ENCODE results near the gene HGS. TPM values are rescaled to one million over a fixed set of nuclear protein-coding genes. Genes with fewer than 3 reads are reported as not detected.
A peak's percentile ranks its signal among the peaks of the same experiment; 100 is the strongest.

Gene HGS
- total RNA-seq, 1 donor from 2014 or later = 46.2 TPM

DNA sequence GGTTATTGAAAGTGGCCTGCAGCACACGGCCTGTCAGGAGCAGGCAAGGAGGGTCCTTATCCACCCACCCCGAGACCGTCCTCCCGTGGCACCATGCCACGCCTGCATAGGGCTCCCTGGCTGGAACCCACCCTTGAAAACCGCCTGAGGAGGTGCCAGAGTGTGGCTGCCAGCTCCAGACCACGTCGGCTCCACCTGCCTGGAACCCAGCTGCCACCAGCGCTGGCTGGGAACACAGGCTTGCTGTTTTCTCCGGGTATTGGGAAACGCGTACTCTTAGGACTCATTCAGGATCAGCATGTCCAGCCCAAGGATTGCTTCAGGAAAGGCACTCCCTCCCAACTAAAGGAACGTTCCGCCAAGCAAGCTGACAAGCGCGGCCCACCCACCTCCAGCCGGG is 6.9 kb upstream of the HGS start:
- DNase-seq (ENCODE audit: low spot score) = no peak
- Histone ChIP-seq H3K27me3 (no peaks in the 10 kb centered on the region), H3K36me3 (no peaks in the 10 kb centered on the region), H4K20me1 (ENCODE audit: low read depth) (peaks cover 10% of the 10 kb centered on the region), H2AFZ (replicated peaks) (no peak overlapping the region), H3K4me2 (no peak overlapping the region), H3K4me3 (no peak overlapping the region), H3K27ac (no peak overlapping the region), H3K79me2 (ENCODE audit: low read depth) (peaks cover 7% of the 10 kb centered on the region), H3F3A (ENCODE audit: low read depth) (peaks cover 30% of the 10 kb centered on the region), H3K9me3 (ENCODE audit: low read depth) (no peaks in the 10 kb centered on the region), H3K9ac (no peak overlapping the region), H3K4me1 (no peaks in the 10 kb centered on the region)
- H3K27ac Mint-ChIP-seq = no peak overlapping the region
- no peaks in the 10 kb centered on the region for H3K27me3 Mint-ChIP-seq (ENCODE audit: insufficient read depth, low read depth)
- no peak overlapping the region for H3K4me3 Mint-ChIP-seq
- no peak for TF ChIP-seq EZH2phosphoT487 (IDR thresholded peaks at IDR 0.05)
- TF ChIP-seq, protein P1, sequence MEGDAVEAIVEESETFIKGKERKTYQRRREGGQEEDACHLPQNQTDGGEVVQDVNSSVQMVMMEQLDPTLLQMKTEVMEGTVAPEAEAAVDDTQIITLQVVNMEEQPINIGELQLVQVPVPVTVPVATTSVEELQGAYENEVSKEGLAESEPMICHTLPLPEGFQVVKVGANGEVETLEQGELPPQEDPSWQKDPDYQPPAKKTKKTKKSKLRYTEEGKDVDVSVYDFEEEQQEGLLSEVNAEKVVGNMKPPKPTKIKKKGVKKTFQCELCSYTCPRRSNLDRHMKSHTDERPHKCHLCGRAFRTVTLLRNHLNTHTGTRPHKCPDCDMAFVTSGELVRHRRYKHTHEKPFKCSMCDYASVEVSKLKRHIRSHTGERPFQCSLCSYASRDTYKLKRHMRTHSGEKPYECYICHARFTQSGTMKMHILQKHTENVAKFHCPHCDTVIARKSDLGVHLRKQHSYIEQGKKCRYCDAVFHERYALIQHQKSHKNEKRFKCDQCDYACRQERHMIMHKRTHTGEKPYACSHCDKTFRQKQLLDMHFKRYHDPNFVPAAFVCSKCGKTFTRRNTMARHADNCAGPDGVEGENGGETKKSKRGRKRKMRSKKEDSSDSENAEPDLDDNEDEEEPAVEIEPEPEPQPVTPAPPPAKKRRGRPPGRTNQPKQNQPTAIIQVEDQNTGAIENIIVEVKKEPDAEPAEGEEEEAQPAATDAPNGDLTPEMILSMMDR (IDR thresholded peaks at IDR 0.05) = no peak
- TF ChIP-seq EZH2 (IDR thresholded peaks at IDR 0.05) = no peak
- H3K4me1 Mint-ChIP-seq = no peaks in the 10 kb centered on the region
- H3K9me3 Mint-ChIP-seq = no peaks in the 10 kb centered on the region
- H3K36me3 Mint-ChIP-seq = peaks cover 9% of the 10 kb centered on the region

DNA sequence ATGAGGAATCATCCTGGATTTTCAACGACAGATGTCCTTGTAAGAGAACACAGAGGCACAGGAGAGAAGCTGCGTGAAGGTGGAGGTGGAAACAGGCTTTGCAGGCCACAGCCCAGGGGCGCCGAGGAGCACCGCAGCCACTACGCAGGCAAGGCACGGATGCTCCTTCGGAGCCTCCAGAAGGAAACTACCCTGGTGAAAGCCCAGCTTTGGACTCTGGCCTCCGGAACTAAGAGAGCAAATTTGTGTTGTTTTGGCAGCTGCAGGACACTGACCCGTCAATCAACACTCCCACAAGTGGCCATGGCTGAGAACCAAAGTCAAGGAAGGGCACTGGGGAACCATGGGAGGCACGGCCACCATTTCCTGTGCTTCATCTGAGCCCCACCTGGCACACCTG is 3.7 kb upstream of the HGS start:
- H3K4me2 ChIP-seq = no peak overlapping the region
- H3K4me3 ChIP-seq = no peak overlapping the region
- Mint-ChIP-seq H3K36me3 (peaks cover 6% of the 10 kb centered on the region), H3K9me3 (no peaks in the 10 kb centered on the region), H3K4me1 (peaks cover 17% of the 10 kb centered on the region), H3K27me3 (ENCODE audit: insufficient read depth, low read depth) (no peaks in the 10 kb centered on the region), H3K4me3 (no peak overlapping the region), H3K27ac (no peak overlapping the region)
- DNase-seq (ENCODE audit: low spot score) = no peak
- H3K79me2 ChIP-seq (ENCODE audit: low read depth) = peaks cover 35% of the 10 kb centered on the region
- H3K9me3 ChIP-seq (ENCODE audit: low read depth) = no peaks in the 10 kb centered on the region
- H3F3A ChIP-seq (ENCODE audit: low read depth) = peaks cover 17% of the 10 kb centered on the region
- no peak overlapping the region for H3K9ac ChIP-seq
- H4K20me1 ChIP-seq (ENCODE audit: low read depth) = peaks cover 24% of the 10 kb centered on the region
- no peak for TF ChIP-seq EZH2phosphoT487 (IDR thresholded peaks at IDR 0.05)
- TF ChIP-seq EZH2 (IDR thresholded peaks at IDR 0.05) = no peak
- TF ChIP-seq, protein P1 (IDR thresholded peaks at IDR 0.05) = no peak
- no peak overlapping the region for H2AFZ ChIP-seq (replicated peaks)
- H3K27me3 ChIP-seq = no peaks in the 10 kb centered on the region
- H3K4me1 ChIP-seq = peaks cover 10% of the 10 kb centered on the region
- H3K36me3 ChIP-seq = no peaks in the 10 kb centered on the region
- H3K27ac ChIP-seq = no peak overlapping the region

DNA sequence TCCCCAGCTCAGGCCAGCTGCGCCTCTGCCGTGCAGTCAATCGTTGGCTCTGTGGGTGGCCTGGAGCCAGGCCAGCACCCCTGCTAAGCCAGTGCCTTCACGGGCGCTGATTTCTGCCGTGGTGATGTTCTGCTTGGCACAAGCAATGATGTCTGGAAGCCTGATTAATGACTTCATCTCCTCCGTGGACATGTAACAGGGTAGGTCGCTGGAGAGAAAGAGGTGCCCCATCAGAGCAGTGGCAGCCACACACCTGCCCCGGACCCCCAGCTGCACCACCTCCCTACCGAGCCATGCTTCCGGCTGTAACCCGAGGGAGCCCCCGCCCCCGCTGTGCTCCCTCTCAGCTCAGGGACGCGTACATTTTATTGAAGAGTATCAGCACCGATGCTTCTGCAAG is 2.1 kb upstream of the HGS start:
- no peak for DNase-seq (ENCODE audit: low spot score)

More for the DNA sequence above, 2.1 kb upstream of the HGS start:
- H3K4me1 Mint-ChIP-seq = peaks cover 23% of the 10 kb centered on the region
- H2AFZ ChIP-seq (replicated peaks) = no peak overlapping the region
- peaks cover 50% of the 10 kb centered on the region for H3K79me2 ChIP-seq (ENCODE audit: low read depth)
- H3K4me3 Mint-ChIP-seq = peak overlapping the region; percentile 46
- no peaks in the 10 kb centered on the region for H3K9me3 Mint-ChIP-seq
- H3F3A ChIP-seq (ENCODE audit: low read depth) = peaks cover 6% of the 10 kb centered on the region
- H4K20me1 ChIP-seq (ENCODE audit: low read depth) = peaks cover 27% of the 10 kb centered on the region
- no peak overlapping the region for H3K27ac Mint-ChIP-seq
- peaks cover 10% of the 10 kb centered on the region for H3K4me1 ChIP-seq
- no peaks in the 10 kb centered on the region for H3K36me3 ChIP-seq
- no peaks in the 10 kb centered on the region for H3K9me3 ChIP-seq (ENCODE audit: low read depth)
- peaks cover 2% of the 10 kb centered on the region for H3K27me3 Mint-ChIP-seq (ENCODE audit: insufficient read depth, low read depth)
- no peak overlapping the region for H3K27ac ChIP-seq
- TF ChIP-seq EZH2phosphoT487 (IDR thresholded peaks at IDR 0.05) (no peak), EZH2 (IDR thresholded peaks at IDR 0.05) (no peak)
- TF ChIP-seq, protein P1 (IDR thresholded peaks at IDR 0.05) = no peak
- no peaks in the 10 kb centered on the region for H3K27me3 ChIP-seq
- H3K9ac ChIP-seq = no peak overlapping the region
- peaks cover 5% of the 10 kb centered on the region for H3K36me3 Mint-ChIP-seq
- no peak overlapping the region for H3K4me2 ChIP-seq
- no peak overlapping the region for H3K4me3 ChIP-seq

Measured in neural progenitor cell (in vitro differentiated cells).